ENCODE measurements around the gene PDE9A. TPM values are rescaled to one million over a fixed set of nuclear protein-coding genes. Genes with fewer than 3 reads are reported as not detected.

PDE9A gene
- total and polyA plus RNA-seq, 3 donors from 2014 or later = 5.7 to 6.4 (median 6.3) TPM

- H3K4me1 ChIP-seq = no peaks in the 10 kb centered on the region
- no peaks in the 10 kb centered on the region for H3K9me3 ChIP-seq
- no peaks in the 10 kb centered on the region for H3K36me3 ChIP-seq (ENCODE audit: low read depth, missing control alignments)
- no peak for DNase-seq
- intact Hi-C loops (cut with DNase I; ENCODE audit: low total_unique reads) = no loop called here
- H3K27ac ChIP-seq = no peak overlapping the region
- no peaks in the 10 kb centered on the region for H3K27me3 ChIP-seq
- WGBS, 2 donors = 93 to 95% methylated on average over 16 to 17 of the region's 17 CpGs
- H3K4me3 ChIP-seq = no peak overlapping the region
- no peak for TF ChIP-seq CTCF (IDR thresholded peaks at IDR 0.05)
- no peak for TF ChIP-seq POLR2A (IDR thresholded peaks at IDR 0.05)
Measured at GRCh38 chr21:42757826-42758655, 104.6 kb downstream of the PDE9A start.

- DNase-seq = no peak
- Histone ChIP-seq H3K9me3 (no peaks in the 10 kb centered on the region), H3K4me3 (no peak overlapping the region), H3K4me1 (no peaks in the 10 kb centered on the region), H3K36me3 (ENCODE audit: low read depth, missing control alignments) (no peaks in the 10 kb centered on the region), H3K27ac (no peak overlapping the region), H3K27me3 (no peaks in the 10 kb centered on the region)
- TF ChIP-seq POLR2A (IDR thresholded peaks at IDR 0.05) (no peak), CTCF (IDR thresholded peaks at IDR 0.05) (no peak)
- intact Hi-C loops (cut with DNase I; ENCODE audit: low total_unique reads) = no loop called here
- WGBS, 2 donors = 69 to 75% methylated on average over 9 to 19 of the region's 20 CpGs
Measured at GRCh38 chr21:42758721-42759593, 105.5 kb downstream of the PDE9A start.

GRCh38 chr21:42759594-42759927, 106.1 kb downstream of the PDE9A start:
- DNase-seq = no peak
- Histone ChIP-seq H3K27ac (no peak overlapping the region), H3K4me1 (no peaks in the 10 kb centered on the region), H3K27me3 (no peaks in the 10 kb centered on the region), H3K9me3 (no peaks in the 10 kb centered on the region), H3K36me3 (ENCODE audit: low read depth, missing control alignments) (no peaks in the 10 kb centered on the region), H3K4me3 (no peak overlapping the region)
- intact Hi-C loops (cut with DNase I; ENCODE audit: low total_unique reads) = no loop called here
- no peak for TF ChIP-seq POLR2A (IDR thresholded peaks at IDR 0.05)
- no peak for TF ChIP-seq CTCF (IDR thresholded peaks at IDR 0.05)

GRCh38 chr21:42760361-42760950, 107.0 kb downstream of the PDE9A start:
- no peak for DNase-seq
- H3K27ac ChIP-seq = no peak overlapping the region

More at GRCh38 chr21:42760361-42760950, 107.0 kb downstream of the PDE9A start:
- intact Hi-C loops (cut with DNase I; ENCODE audit: low total_unique reads) = no loop called here
- no peaks in the 10 kb centered on the region for H3K4me1 ChIP-seq
- TF ChIP-seq CTCF (IDR thresholded peaks at IDR 0.05) (no peak), POLR2A (IDR thresholded peaks at IDR 0.05) (no peak)
- H3K9me3 ChIP-seq = no peaks in the 10 kb centered on the region
- no peak overlapping the region for H3K4me3 ChIP-seq
- WGBS, 2 donors = 80 to 93% methylated on average over 8 to 23 of the region's 23 CpGs
- H3K36me3 ChIP-seq (ENCODE audit: low read depth, missing control alignments) = no peaks in the 10 kb centered on the region
- no peaks in the 10 kb centered on the region for H3K27me3 ChIP-seq

All from testis (tissue), 3 donors.